ENCODE results near the gene PTPRD.

- no peak for TF ChIP-seq POLR2A (IDR thresholded peaks at IDR 0.05)
- TF ChIP-seq CTCF (IDR thresholded peaks at IDR 0.05): no peak
Observed at GRCh38 chr9:10094563-10094962, 518.2 kb downstream of the PTPRD start.

All from Peyer's patch (tissue), 4 donors.